ENCODE measurements around the gene HAUS3. TPM values are rescaled to one million over a fixed set of nuclear protein-coding genes. Genes with fewer than 3 reads are reported as not detected.

The HAUS3 gene
- total RNA-seq, 1 experiment from 2014 or later, result 18.0 TPM

DNA sequence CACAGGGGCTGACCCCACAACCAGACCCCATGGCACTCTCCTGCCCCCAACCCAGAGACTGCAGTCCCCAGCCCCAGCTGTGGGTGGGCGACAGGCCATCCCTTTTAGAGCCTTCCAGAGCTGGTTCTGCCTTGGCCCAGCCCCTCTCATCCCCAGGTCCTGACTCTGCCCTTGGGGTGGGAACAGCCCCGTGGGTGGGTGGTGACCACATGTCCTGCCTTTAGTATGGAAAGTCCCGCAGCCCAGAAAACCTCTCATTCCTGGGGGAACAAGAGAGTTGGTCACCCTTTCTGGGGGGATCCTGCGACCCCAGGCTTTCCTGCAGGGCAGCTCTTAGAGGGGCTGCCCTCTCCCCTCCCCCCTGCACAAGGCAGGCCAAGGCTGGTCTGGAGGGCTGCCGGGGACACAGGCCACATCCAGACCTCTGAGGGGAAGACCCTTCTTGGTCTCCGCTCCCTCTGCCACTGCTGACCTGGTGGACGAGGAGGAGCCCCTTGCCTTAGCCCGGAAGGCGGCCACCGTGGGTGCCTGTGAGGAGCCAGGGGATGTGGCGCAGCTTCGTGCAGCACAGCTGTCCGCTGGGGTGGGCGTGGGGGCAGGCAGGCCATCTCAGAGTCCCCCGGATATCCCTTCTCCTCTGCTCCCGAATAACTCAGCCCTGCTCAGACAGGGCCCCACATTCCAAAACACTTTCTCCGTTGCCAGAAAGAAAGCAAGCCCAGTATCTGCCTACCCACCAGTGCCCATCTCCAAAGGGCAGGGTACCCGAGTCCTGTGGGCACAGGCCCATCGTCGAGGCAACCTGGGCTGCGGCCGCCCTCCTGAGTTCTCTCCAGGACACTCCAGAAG lies 26.7 kb upstream of the HAUS3 start:
- no peak overlapping the region for H2BK12ac ChIP-seq (ENCODE audit: insufficient read length, low read depth, low read length)
- TF ChIP-seq, protein P1, sequence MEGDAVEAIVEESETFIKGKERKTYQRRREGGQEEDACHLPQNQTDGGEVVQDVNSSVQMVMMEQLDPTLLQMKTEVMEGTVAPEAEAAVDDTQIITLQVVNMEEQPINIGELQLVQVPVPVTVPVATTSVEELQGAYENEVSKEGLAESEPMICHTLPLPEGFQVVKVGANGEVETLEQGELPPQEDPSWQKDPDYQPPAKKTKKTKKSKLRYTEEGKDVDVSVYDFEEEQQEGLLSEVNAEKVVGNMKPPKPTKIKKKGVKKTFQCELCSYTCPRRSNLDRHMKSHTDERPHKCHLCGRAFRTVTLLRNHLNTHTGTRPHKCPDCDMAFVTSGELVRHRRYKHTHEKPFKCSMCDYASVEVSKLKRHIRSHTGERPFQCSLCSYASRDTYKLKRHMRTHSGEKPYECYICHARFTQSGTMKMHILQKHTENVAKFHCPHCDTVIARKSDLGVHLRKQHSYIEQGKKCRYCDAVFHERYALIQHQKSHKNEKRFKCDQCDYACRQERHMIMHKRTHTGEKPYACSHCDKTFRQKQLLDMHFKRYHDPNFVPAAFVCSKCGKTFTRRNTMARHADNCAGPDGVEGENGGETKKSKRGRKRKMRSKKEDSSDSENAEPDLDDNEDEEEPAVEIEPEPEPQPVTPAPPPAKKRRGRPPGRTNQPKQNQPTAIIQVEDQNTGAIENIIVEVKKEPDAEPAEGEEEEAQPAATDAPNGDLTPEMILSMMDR (conservative IDR thresholded peaks at IDR 0.05), result no peak
- H3K27me3 ChIP-seq (ENCODE audit: insufficient read depth, low read length), result no peaks in the 10 kb centered on the region
- H2AFZ ChIP-seq (ENCODE audit: low read length), result no peak overlapping the region
- no peaks in the 10 kb centered on the region for H3K79me2 ChIP-seq (ENCODE audit: insufficient read depth, low read length)
- Mint-ChIP-seq H3K27me3 (ENCODE audit: low read depth) (peaks cover 2% of the 10 kb centered on the region; the same call in 1 of the 2 replicates), H3K4me3 (no peak overlapping the region), H3K27ac (no peak overlapping the region; a peak in 3 of 7 replicates), H3K36me3 (ENCODE audit: insufficient read depth in 1 of 3, low read depth in 3 of 3) (no peaks in the 10 kb centered on the region), H3K9me3 (no peaks in the 10 kb centered on the region), H3K4me1 (peaks cover 11 to 19% of the 10 kb centered on the region in 2 experiments)
- no peaks in the 10 kb centered on the region for H3K23me2 ChIP-seq (ENCODE audit: insufficient read length, low read depth, low read length, poor library complexity, severe bottlenecking)
- H2BK20ac ChIP-seq (ENCODE audit: low read depth, low read length, poor library complexity, severe bottlenecking), result no peak overlapping the region
- H4K8ac ChIP-seq (replicated peaks; ENCODE audit: insufficient read length, low read depth, low read length), result no peak overlapping the region
- no peak overlapping the region for H4K91ac ChIP-seq (ENCODE audit: insufficient read length, low read depth, low read length)
- H4K20me1 ChIP-seq (ENCODE audit: control insufficient read depth, insufficient read depth, insufficient read length), result no peaks in the 10 kb centered on the region
- H3K4me2 ChIP-seq (ENCODE audit: insufficient read depth, insufficient read length, low read length), result no peak overlapping the region
- no peak overlapping the region for H2AK5ac ChIP-seq (ENCODE audit: insufficient read length, low read length)
- no peak overlapping the region for H2BK5ac ChIP-seq (ENCODE audit: insufficient read length, low read length)
- no peak overlapping the region for H2BK15ac ChIP-seq (ENCODE audit: low read depth, low read length)
- no peak overlapping the region for H4K5ac ChIP-seq (ENCODE audit: insufficient read length, low read depth, low read length)
- H3K9me3 ChIP-seq (ENCODE audit: control insufficient read depth, low read depth, low read length), result no peaks in the 10 kb centered on the region
- H3K4ac ChIP-seq (ENCODE audit: low read depth, low read length), result no peak overlapping the region
- no peak overlapping the region for H3K23ac ChIP-seq (ENCODE audit: insufficient read length, low read depth, low read length)
- no peak overlapping the region for H3K9ac ChIP-seq (ENCODE audit: extremely low read depth, insufficient read length, low read length)
- no peak overlapping the region for H3K27ac ChIP-seq (ENCODE audit: insufficient read length, low read depth, low read length)
- H2BK120ac ChIP-seq (ENCODE audit: low read depth, low read length, poor library complexity, severe bottlenecking), result no peak overlapping the region
- peaks cover under 1% of the 10 kb centered on the region; the same call in 1 of the 2 replicates for H3K4me1 ChIP-seq (ENCODE audit: insufficient read depth, low read length)
- no peak overlapping the region for H3K18ac ChIP-seq (ENCODE audit: insufficient read length, low read depth, low read length)
- H3K56ac ChIP-seq (ENCODE audit: insufficient read length, low read depth, low read length), result no peak overlapping the region
- no peaks in the 10 kb centered on the region for H3K79me1 ChIP-seq (ENCODE audit: insufficient read depth, low read depth, low read length, poor library complexity, severe bottlenecking)
- DNase-seq, result no peak
- WGBS (ENCODE audit: extremely low coverage, insufficient read length, low lambda C conversion rate), result no CpG with 5 or more reads among the region's 22 CpGs
- H3T11ph ChIP-seq (ENCODE audit: low read length), result no peak overlapping the region
- H3K14ac ChIP-seq (ENCODE audit: insufficient read depth, low read length), result no peak overlapping the region; the same call in 1 of the 2 replicates
